ENCODE data around the gene EPHB6.
A peak's percentile ranks its signal among the peaks of the same experiment; 100 is the strongest.

The EPHB6 gene

DNA sequence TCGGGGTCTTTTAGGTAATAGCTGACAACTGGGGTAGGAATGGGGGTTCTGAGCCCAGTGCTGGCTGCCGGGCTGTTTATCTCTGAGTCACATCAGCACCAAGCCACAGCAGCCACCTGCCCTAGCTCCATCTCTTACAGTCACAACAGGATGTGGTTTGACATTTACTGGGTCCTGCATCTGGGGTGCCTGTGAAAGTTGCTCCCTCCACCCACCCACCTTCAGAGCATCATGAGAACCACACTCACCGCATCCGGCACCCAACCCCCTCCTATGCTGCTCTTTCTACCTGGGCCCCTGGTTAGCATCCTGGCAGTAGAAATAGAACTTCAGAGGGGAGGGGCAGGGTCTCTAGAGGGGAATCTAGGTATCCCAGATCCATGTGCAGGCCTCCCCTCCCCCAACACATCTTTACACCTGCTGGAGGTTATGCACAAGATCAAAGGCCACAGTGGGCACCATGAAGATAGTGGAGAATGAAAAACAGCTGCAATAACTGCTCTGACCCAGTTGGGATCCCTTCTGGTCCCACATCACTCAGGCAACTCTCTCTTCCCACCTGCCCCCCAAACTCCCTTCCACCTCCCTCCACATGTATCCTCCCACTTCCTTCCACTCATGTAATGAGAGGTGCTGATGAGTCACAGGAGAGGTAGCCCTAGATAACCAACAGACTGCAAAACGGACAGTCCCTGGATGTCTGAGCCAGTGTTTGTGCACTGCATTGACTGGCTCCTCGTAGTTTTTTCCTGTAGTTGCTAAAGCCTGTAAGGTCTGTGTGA is 45.9 kb upstream of the EPHB6 start:
- no peak overlapping the region for H3K4me3 ChIP-seq (ENCODE audit: low read length)
- TF ChIP-seq, protein P1, sequence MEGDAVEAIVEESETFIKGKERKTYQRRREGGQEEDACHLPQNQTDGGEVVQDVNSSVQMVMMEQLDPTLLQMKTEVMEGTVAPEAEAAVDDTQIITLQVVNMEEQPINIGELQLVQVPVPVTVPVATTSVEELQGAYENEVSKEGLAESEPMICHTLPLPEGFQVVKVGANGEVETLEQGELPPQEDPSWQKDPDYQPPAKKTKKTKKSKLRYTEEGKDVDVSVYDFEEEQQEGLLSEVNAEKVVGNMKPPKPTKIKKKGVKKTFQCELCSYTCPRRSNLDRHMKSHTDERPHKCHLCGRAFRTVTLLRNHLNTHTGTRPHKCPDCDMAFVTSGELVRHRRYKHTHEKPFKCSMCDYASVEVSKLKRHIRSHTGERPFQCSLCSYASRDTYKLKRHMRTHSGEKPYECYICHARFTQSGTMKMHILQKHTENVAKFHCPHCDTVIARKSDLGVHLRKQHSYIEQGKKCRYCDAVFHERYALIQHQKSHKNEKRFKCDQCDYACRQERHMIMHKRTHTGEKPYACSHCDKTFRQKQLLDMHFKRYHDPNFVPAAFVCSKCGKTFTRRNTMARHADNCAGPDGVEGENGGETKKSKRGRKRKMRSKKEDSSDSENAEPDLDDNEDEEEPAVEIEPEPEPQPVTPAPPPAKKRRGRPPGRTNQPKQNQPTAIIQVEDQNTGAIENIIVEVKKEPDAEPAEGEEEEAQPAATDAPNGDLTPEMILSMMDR (conservative IDR thresholded peaks at IDR 0.05; ENCODE audit: low read length) = no peak
- no peak for DNase-seq (ENCODE audit: low read depth)

DNA sequence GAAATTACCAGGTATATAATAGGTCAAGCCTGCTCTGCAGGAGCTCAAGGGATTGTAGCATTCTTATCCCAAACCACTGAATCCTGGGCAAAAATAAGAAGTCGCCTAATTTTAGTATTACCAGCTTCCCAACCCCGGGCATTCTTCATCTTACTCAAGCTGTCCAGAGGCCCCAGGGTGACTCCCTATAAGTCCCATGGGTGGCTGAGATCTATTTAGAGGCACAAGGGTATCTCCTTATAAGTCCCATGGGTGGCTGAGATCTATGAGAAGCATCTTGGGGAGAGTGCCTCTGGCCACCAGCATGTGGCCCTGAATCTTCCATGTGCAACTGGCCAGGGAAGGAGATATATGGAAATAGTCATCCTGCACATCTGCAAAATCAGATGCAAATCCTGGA is 45.2 kb upstream of the EPHB6 start:
- H3K4me3 ChIP-seq (ENCODE audit: low read length) = no peak overlapping the region
- no peak for DNase-seq (ENCODE audit: low read depth)
- TF ChIP-seq, protein P1 (conservative IDR thresholded peaks at IDR 0.05; ENCODE audit: low read length) = no peak

DNA sequence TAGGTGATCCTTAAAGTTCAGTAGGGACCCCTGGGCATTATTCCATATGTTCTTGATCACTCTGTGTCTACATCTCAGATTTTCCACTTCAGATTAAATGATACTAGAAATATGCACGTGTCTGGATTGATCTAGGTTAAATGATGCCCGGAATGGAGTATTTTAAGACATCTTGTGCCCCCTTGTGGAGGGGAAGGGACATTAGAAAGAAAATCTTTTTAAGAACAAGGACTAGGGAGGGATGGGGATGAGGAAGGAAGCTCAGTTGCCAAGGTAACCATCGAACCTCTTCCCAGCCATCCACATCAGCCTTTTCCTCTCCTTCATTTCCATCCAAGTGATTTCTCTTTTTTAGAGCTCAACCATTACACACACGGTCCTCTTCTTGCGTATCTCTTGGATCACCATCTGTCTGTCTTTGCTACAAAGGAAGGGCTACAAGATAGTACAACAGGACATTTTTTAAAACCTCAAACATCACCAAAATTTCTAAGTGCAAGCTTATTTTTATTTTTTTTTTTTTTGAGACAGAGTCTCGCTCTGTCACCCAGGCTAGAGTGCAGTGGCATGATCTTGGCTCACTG is 43.6 kb upstream of the EPHB6 start:
- H3K4me3 ChIP-seq (ENCODE audit: low read length) = no peak overlapping the region
- TF ChIP-seq, protein P1 (conservative IDR thresholded peaks at IDR 0.05; ENCODE audit: low read length) = peak; percentile 75
- peak; percentile 48 for DNase-seq (ENCODE audit: low read depth)

DNA sequence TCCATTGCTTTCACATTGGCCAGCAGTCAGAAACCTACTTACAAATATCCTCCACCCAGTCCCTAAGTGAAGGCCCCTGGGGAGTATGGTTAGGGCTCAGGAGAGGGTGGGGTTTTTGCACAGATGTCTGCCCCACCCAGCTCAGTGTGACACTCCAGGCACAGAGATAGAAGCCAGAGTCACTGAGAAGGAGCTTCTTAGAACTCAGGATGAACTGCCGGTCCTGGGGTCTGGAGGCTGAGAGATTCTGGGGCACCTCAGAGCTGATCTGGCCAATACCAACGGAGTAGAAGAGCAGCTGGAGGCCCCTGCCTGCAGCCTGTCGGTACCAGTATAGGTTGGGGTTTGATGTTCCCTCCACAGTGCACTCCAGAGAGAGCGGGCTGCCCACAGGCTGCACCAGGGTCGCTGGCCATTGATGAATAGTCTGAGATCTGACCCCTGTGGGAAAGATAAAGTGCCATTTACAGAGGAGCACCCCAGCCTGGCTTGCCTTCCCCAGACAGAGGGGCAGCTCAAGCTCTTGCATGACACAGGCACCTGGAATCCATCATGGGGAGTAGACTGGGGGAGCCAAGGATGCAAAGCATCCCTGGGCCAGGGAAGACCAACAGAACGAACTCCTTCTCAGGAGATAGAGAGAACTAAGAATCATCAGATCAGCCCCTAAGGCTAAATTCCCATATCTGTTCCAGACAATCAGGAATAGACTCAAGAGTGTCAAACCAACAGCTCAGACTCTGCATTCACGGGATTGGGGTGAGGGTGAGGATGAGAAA is 42.2 kb upstream of the EPHB6 start:
- TF ChIP-seq, protein P1 (conservative IDR thresholded peaks at IDR 0.05; ENCODE audit: low read length) = no peak
- no peak for DNase-seq (ENCODE audit: low read depth)
- no peak overlapping the region for H3K4me3 ChIP-seq (ENCODE audit: low read length)

DNA sequence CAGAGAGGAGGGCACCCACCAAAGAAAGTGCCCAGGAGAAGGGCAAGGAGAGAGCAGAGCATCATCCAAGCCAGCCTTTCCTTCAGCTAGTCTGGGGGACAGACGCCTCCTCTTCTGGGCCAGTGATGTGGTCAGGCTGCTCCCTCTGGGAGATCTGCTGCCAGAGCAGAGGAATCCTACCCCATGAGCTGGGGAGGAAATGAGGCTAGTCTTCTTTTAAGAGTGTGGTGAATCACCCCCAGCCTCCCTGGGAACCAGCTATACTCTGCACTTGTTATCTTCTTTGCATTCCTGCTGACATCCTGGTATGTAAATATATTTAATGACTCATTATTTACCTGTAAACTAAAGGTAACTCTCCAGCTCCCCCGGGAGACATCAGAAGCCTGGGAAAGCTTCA is 41.6 kb upstream of the EPHB6 start:
- TF ChIP-seq, protein P1 (conservative IDR thresholded peaks at IDR 0.05; ENCODE audit: low read length) = no peak
- no peak overlapping the region for H3K4me3 ChIP-seq (ENCODE audit: low read length)
- peak; percentile 53 for DNase-seq (ENCODE audit: low read depth)

DNA sequence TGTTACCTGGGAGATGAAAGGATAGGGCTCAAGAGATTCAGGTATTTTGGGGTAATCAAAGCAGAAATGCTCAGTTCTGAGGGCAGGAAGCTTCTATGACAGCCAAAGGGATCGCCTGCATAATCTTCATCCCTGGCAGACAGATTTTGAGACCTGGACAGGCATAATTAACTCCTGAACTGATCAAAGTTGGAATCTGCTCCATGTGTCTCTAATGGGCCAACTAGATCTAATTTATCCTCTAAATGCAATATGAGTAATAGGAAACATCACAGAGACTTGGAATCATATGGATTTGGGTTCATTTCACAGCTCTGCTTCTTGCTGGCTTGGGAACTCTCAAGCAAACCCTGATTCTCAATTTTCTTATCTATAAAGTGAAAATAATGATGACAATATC is 41.2 kb upstream of the EPHB6 start:
- H3K4me3 ChIP-seq (ENCODE audit: low read length) = no peak overlapping the region
- no peak for DNase-seq (ENCODE audit: low read depth)
- TF ChIP-seq, protein P1 (conservative IDR thresholded peaks at IDR 0.05; ENCODE audit: low read length) = no peak
